HT-29 (cell line): ENCODE data around the gene LMLN. TPM values are rescaled to one million over a fixed set of nuclear protein-coding genes. Genes with fewer than 3 reads are reported as not detected.
"Not testable (repeated sequence)": the region's sequence is repeated elsewhere in the genome, so short reads cannot be mapped to it uniquely, and the experiment has no call there.

Experiments
- DNase-seq: peaks from one replicate; pipeline ENCODE4 v3.0.0-alpha.2; 2015; ENCODE audit warnings: low spot score
- total RNA-seq: library from RNA; depleted of rRNA; stranded (reverse); fragments of >200 nt; shearing (Covaris generic); gene quantifications from 2 replicates; pipeline ENCODE4 v1.2.3, GENCODE V29; 2014; rRNA removed

Gene LMLN
- 1.1 and 1.3 TPM in 2 replicates for total RNA-seq

GRCh38 chr3:197959891-197960693, at the start of gene LMLN:
LMLN (plus strand) TSS chr3:197960217; CDS start chr3:197960246, 29 bp downstream.
- DNase-seq = peak; percentile 94

DNA sequence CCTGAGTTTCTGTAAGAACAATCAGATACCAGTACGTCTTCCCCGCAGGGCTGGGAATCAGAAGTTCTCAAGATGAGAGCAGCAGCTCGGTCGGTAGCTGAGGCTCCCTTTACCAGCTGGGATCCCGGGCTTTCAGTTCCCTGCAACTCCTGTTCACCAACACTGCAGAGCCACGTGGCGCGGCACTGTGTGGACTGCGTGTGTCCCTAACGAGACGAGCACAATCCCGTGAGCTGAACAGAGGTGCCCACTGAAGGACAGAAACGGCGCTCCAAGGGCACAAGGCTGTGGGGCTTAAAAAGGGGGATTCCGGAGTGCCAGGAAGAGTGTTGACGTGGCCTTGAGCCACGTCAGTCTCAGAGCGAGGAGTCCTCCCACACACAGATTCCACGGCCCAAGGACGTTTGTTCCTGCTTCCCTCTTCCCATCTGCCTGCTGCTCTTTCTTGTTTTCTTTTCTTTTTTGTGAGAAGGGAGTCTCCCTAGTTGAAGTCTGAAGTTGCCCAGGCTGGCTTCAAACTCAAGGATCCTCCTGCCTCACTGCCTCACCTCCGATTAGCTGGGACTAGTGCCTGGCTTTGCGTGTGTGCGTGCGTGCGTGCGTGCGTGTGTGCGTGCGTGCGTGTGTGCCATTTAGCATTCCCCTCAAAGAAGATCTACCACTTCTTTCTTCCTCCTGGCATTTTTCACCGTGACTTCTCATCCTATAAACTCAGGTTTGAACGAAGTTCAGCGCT, 47.1 kb upstream of the LMLN start:
- no peak for DNase-seq

- DNase-seq = no peak
These were observed 46.2 kb upstream of the LMLN start for GRCh38 chr3:197913641-197914380.

DNA sequence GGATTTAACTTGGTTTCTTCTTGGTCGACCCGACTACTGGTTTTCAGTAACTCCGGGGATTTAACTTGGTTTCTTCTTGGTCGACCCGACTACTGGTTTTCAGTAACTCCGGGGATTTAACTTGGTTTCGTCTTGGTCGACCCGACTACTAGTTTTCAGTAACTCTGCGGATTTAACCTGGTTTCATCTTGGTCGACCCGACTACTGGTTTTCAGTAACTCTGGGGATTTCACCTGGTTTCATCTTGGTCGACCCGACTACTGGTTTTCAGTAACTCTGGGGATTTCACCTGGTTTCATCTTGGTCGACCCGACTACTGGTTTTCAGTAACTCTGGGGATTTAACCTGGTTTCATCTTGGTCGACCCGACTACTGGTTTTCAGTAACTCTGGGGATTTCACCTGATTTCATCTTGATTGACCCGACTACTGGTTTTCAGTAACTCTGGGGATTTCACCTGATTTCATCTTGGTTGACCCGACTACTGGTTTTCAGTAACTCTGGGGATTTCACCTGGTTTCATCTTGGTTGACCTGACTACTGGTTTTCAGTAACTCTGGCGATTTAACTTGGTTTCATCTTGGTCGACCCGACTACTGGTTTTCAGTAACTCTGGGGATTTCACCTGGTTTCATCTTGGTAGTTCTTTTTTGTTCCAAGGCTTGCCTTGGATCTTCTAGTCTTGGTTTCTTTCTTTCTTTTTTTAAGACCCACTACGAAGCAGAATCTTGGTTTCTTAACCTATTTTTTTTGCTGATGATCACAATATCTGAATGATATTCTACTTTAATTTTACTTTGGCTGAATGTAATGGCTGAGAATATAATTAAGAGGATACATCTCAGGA, 38.4 kb upstream of the LMLN start:
- DNase-seq = not testable (repeated sequence)

DNA sequence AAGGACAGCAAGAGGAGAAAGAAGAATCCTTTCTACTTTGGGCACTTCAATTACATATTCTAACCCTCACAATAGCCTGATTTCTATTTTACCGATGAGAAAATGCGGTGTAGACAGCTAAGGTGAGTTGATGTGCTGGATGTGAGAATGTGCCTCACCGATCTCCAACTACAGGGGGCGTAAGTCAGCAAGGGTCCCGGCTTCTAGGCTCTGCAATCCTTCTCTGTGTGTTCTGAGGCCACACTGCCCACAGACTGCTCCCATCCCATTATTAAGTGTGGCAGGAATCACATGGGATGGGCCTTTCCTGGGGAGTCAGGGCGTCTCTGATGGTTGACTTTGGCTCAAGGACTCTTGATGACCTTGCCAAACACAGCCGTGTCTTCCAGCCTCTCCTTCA, 33.6 kb upstream of the LMLN start:
- no peak for DNase-seq

DNA sequence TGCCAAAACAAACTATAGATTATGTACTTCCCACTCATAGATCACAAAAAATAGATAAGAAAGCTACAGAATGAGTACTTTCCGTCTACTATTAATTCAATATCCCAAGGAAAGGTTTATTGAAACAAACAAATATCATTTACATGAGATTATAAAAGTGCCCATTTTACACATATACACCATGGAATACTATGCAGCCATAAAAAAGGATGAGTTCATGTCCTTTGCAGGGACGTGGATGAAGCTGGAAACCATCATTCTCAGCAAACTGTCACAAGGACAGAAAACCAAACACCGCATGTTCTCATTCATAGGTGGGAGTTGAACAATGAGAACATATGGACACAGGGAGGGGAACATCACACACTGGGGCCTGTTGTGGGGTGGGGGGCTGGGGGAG, 32.4 kb upstream of the LMLN start:
- DNase-seq = not testable (repeated sequence)

- no peak for DNase-seq
These were observed 23.1 kb upstream of the LMLN start for GRCh38 chr3:197936819-197937384.

- no peak for DNase-seq
These were observed 19.2 kb upstream of the LMLN start for GRCh38 chr3:197940745-197941384.

DNA sequence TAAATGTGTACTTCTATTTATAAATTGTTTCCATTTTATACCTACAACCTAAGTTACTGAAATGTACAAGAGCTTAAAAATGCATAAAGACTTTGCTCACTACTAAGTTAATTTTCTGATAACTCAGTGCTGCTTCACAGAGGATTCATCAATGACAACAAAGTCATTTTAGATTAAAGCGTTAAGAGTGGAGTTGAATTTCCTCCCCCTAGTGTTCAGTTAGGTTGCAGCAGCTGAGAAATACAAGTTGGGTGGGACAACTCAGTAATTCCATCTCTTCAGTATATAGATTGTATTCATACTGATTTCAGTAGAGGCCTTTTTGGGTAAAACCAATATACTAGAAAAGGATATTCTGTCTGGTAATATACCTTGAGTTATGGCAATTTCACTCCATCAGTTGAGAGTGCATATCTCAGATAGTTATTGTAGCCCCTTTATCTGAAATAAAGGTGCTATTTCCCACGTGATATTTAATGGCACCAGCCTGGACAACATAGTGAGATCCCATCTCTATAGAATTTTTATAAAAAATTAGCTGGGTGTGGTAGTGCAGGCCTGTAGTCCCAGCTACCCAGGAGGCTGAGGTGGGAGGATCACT, 17.0 kb upstream of the LMLN start:
- peak; percentile 77 for DNase-seq

DNA sequence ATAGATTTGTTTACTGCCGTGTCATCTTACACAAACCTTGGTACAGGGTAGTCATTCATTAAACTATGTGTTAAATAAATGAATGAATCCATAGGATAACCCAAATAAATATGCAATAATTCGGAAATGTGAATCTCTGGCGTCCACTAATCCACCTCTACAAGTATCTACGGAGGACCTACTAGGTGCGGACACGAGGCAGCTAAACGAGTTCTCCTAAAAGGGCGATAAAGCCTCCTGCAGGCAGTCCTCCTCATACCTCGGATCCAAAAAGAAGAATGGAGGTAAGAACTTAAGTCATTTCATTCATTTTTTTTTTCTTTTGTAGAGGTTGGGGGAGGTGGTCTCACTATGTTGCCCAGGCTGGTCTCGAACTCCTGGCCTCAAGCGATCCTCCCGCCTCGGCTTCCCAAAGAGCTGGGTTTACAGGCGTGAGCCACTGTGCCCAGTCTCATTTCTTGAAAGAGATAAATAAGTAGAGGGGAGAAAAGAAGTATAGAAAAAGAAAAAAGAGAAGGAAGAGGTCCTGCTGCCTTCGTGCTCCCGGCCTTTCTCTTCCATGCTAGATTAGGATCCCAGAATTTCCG, 10.7 kb upstream of the LMLN start:
- peak; percentile 6 for DNase-seq

DNA sequence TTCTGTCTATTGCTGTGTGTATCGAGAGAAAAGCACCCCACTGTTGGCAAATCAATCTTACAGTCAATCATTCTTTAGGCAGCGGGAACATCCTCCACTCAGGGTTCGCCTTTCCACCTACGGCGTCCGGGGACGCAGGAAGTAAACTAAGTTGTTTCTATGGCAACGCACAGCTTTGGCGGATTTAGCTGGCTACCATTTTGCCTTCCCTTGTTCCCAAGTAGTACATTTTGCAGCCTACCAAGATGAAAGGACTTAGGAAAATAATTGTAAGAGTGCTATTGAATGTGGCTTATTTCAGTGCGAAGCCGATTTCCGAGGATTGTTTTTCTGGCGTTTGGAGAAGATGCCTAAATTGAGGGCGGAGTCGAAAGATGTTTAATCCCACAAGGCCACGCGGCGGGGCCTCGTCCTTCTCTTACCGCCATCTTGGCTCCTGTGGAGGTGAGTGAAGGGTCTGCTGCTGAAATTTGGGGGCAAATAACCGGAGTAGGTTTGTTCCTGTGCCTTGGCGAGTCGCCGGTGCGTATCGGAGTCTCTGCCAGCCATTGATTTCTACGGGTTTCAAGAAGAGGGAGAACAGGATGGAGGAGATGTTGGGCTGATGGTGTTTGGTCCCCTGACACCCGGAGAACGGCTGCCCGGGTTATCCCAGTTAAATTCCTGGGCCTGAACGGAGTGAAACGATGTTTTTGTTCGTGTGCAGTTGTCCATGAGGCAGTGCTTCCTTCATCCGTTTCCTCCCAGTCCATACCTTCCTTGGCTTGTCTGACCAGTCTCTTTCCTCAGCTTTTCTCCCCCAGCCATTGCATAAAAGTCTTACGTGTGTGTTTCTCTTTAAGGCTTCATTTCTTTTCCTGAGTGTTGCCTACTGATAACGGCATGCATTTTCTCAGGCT, 10.0 kb upstream of the LMLN start, which contains the start of gene RPL35A:
TSS of gene RPL35A (plus strand) at position 413 of the 899 bp plus-strand sequence. CDS start 778 bp downstream, outside the sequence.
- peak; percentile 98 for DNase-seq

DNA sequence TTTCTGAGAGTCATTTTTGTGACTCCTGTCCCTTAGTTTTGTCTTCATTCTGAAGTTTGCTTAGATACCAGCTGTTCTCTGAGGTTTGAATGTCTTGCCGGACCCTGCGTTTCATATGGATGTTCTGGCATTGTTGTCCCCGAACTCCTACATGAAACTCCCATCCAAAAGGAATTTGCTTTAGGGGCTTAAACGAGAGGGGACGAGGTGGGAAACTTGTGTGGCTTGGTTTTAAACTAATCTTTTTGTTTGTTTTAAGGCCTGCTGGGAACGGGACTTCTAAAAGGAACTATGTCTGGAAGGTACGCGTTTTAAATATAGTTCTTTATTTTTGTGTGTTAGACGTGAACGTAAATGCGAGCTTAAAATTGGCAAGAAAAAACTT, 9.3 kb upstream of the LMLN start:
- DNase-seq = no peak

DNA sequence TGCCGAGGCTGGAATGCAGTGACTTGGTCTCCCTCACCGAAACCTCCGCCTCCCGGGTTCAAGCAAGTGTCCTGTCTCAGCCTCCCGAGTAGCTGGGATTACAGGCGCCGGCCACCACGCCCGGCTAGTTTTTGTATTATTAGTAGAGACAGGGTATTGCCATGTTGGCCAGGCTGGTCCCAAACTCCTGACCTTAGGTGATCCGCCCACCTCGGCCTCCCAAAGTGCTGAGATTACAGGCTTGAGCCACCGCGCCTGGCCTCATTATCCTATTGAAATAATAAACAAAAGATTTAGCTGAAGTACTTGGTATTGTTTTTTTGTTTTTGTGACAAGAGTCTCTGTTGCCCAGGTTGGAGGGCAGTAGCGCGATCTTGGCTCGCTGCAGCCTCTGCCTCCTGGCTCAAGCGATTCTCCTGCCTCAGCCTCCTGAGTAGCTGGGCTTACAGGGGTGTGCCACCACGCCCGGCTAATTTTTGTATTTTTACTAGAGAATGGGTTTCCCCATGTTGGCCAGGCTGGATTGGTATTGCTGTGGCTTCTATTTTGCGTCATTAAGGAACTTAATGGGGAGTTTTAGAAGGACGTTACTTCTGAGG, 8.5 kb upstream of the LMLN start:
- no peak for DNase-seq

DNA sequence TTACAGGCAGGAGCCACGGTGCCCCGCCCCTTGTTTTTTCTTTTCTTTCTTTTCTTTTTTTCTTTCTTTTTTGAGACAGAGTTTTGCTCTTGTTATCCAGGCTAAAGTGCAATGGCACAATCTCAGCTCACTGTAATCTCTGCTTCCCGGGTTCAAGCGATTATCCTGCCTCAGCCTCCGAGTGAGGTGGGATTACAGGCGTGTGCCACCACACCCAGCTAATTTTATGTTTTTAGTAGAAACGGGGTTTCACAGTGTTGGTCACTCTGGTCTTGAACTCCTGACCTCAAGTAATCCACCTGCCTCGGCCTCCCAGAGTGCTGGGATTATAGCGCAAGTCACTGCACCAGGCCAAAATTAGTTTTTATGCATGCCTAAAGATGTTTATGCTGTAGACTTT, 7.6 kb upstream of the LMLN start:
- DNase-seq = no peak

DNA sequence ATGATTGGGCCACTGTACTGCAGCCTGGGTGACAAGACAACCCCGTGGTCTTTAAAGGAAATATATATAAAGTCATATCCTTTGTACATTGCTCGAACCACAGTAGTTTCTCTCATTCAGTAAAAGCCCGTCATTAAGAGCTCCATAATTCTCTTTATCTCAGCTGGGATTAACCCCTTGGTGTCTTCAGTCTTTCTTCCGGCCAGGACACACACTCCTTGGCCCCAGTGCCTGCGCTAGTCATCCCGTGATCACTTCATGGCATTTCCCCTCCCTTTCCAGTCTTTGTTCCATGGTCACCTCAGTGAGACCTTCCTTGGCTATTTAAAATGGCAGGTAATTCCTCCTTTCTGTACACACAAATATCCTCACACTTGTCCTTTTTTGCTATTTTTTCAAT, 6.7 kb upstream of the LMLN start:
- no peak for DNase-seq

GRCh38 chr3:197953881-197954280, 6.1 kb upstream of the LMLN start:
- no peak for DNase-seq

DNA sequence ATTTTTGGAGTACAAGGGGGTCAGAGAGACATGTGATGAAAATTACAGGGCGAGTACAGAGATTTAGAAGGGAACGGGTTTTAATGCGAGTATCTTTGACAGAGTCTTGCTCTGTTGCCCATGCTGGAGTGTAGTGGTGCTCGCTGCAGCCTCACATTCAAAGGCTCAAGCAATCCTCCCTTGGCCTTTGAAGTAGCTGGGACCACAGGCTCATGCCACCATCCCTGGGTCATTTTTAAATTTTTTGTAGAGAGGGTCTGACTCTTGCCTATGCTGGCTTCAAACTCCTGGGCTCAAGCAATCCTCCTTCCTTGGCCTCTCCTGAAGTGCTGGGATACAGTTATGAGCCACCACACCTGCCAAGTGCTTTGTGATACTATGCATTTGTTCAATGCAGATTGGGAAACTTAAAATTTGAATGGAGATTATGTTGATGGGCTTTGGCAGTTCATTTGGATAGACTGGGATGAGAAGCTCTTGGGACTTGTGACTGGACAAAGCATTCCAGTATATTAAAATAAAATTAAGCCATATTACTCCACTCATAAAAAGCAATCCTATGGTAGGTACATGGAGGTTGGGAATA, 4.0 kb upstream of the LMLN start:
- no peak for DNase-seq

GRCh38 chr3:197956626-197956988, 3.4 kb upstream of the LMLN start:
- no peak for DNase-seq
